HG03432 (cell line): ENCODE data around the gene LRRK1.

ENCODE experiments used
- ATAC-seq: cut with Tn5 transposase; IDR thresholded peaks from one replicate; pipeline ENCODE4 v1.9.1; 2021; ENCODE audit warnings: mild to moderate bottlenecking, moderate library complexity; ENCODE audit not compliant: unreplicated experiment

LRRK1 gene, protein sequence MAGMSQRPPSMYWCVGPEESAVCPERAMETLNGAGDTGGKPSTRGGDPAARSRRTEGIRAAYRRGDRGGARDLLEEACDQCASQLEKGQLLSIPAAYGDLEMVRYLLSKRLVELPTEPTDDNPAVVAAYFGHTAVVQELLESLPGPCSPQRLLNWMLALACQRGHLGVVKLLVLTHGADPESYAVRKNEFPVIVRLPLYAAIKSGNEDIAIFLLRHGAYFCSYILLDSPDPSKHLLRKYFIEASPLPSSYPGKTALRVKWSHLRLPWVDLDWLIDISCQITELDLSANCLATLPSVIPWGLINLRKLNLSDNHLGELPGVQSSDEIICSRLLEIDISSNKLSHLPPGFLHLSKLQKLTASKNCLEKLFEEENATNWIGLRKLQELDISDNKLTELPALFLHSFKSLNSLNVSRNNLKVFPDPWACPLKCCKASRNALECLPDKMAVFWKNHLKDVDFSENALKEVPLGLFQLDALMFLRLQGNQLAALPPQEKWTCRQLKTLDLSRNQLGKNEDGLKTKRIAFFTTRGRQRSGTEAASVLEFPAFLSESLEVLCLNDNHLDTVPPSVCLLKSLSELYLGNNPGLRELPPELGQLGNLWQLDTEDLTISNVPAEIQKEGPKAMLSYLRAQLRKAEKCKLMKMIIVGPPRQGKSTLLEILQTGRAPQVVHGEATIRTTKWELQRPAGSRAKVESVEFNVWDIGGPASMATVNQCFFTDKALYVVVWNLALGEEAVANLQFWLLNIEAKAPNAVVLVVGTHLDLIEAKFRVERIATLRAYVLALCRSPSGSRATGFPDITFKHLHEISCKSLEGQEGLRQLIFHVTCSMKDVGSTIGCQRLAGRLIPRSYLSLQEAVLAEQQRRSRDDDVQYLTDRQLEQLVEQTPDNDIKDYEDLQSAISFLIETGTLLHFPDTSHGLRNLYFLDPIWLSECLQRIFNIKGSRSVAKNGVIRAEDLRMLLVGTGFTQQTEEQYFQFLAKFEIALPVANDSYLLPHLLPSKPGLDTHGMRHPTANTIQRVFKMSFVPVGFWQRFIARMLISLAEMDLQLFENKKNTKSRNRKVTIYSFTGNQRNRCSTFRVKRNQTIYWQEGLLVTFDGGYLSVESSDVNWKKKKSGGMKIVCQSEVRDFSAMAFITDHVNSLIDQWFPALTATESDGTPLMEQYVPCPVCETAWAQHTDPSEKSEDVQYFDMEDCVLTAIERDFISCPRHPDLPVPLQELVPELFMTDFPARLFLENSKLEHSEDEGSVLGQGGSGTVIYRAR (N-terminal part only)

DNA sequence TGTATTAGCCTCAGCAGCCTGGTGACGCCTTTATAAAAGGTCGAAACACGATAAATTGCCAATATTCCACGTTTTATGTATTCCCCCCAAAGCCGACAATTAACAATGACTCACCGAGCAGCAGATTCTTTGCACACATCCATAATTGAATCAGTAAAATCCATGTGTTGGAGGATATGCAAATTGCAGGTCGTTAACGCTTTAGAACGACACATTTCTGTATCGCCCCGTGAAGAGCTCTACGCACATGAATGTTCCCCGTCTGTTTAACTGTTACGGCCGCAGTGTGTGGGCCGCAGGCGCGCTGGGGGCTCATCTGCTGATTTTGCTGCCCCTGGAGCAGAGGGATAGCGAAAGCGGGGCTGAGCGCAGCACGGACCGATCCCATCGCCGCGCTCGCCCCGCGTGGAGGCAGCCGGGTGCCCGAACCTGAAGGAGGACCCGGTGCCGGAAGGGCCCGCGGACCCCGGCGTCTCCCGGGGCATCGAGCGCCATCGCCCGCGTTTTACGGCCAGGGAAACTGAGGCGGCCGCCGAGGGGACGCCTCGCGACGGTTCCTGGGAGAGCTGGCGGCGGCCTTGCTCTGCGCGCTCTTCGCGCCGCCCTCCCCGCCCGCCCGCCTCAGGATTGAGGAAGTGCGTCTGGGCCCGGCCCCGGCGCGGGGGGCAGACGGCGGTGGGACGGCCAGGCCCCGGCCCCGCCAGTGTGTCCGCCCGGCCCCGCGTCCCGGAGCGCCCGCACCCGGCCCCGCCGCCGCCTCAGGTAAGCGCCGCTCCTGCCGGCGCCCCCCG, at the start of gene LRRK1:
TSS of gene LRRK1 (plus strand) at position 668 of the 791 bp plus-strand sequence. CDS start 5,276 bp downstream, outside the sequence.
- ATAC-seq = peak; percentile 30

- peak; percentile 70 for ATAC-seq
These were observed 46.0 kb upstream of the LRRK1 start for GRCh38 chr15:100873029-100873677.

- ATAC-seq = no peak
These were observed 43.7 kb upstream of the LRRK1 start for GRCh38 chr15:100875495-100875894.

DNA sequence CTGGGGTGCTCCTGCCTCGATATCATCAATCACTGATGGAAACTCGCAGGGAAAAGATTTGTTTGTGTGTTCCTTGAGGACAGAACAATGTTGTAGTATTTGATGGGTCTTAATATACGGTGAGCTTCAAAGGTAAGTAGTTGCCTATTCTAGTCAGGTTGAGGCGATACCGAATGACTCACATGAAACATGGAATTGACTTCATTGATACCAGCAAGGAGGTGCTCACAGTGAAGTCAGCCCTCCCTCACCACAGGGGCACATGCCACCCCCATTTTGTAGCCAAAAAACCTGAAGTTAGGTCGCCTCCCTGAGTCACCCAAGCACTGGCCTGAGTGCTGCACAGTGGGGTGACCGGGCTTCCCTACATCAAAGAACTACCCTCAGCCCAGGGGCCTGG, 43.2 kb upstream of the LRRK1 start:
- no peak for ATAC-seq

DNA sequence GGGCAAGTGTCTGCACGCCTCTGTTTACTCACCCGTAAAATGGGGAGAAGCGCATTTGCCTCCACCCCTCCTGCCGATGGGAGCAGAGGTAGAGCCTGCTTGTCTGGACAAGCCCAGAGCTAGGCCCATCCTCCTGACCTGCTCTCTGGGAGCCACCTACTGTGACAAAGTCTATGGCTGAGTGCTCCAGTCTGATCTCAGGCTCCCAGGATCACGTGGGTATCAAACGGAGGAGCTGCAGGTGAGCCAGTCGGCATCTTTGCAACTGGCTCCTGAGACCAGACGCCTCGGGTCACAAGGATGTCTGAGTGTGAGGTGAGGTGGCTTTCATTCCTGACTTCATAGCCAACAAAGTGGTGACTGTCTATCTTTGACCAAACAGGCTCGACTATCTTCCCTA, 41.6 kb upstream of the LRRK1 start:
- no peak for ATAC-seq

GRCh38 chr15:100878130-100878529, 41.0 kb upstream of the LRRK1 start:
- no peak for ATAC-seq

- no peak for ATAC-seq
These were observed 40.5 kb upstream of the LRRK1 start for GRCh38 chr15:100878648-100879047.

DNA sequence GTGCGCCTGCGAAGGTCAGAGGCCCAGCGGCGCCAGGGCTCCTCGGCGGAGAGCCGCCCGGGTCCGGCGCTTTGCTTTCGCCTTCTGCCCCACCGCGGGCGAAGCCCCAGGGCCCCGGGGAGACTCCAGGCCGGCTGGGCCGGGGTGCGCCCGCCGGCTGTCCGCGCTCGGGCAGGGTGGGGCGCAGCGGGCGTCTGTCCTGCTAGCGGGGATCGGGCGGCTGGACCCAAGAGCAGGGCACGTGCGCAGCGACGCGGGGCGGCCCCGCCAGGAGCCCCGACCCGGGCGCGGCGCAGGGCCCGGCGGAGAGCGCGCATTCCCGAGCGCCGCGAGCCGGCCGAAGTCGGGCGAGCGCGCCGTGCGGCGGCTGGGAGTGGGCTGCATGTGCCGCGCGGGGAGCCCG, 40.1 kb upstream of the LRRK1 start:
- ATAC-seq = peak; percentile 35

- ATAC-seq = peak; percentile 51
These were observed 39.6 kb upstream of the LRRK1 start, which contains the start of gene ALDH1A3 for GRCh38 chr15:100879464-100880138. TSS of gene ALDH1A3 (plus strand) at chr15:100879831. CDS start at chr15:100879908, 77 bp downstream.

DNA sequence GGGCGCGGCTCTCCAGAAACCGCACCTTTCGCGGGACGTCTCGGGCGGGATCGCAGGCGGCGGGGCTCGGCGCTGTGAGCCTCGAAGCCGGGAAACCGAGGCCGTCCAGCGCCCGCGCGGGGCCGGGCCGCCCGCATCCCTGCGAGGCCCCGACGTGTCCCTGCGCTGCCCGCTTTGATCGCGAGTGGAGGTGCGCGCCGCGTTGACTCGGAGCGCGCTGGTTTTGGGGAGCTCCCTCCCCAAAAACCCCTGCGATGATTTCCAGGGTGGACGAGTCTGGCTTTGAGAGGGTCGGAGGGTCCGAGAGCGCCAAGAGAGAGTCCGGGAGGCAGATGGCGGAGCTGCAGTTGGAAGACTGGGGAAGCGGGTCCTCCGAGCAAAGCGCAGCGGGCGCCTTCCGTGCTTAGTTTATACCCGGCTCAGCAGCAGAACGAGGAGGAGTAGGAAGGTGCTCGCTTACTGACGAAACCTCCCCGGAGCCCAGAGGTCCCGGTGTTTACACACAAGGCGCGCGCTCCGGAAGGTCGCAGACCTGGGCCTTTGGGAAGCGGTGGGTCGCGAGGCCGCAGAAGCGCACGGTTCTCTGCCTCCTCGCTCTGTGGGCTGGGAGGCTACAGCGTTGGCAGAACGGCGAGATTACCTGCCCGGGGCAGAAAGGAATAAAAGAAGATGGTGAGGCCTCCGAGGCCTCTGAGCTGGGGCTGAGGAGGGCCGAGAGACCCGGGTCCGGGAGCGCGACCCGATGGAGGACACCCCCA, 38.8 kb upstream of the LRRK1 start:
- no peak for ATAC-seq

DNA sequence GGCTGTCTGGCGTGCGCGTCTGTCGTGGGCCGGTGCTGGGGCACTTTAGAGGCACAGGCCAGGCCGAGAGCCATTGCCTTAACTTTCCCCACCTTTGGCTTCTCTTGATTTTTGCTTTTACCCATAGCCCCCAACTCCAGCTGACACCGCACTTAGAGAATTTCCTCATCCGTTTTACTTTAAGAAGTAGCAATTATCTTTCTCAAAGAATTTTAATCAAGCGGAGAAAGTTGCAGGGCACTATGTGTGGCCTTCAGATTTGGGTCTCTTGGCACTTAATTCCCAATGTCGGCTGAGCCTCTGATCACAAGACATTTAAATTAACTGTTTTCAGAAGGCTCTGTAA, 38.3 kb upstream of the LRRK1 start:
- ATAC-seq = no peak

DNA sequence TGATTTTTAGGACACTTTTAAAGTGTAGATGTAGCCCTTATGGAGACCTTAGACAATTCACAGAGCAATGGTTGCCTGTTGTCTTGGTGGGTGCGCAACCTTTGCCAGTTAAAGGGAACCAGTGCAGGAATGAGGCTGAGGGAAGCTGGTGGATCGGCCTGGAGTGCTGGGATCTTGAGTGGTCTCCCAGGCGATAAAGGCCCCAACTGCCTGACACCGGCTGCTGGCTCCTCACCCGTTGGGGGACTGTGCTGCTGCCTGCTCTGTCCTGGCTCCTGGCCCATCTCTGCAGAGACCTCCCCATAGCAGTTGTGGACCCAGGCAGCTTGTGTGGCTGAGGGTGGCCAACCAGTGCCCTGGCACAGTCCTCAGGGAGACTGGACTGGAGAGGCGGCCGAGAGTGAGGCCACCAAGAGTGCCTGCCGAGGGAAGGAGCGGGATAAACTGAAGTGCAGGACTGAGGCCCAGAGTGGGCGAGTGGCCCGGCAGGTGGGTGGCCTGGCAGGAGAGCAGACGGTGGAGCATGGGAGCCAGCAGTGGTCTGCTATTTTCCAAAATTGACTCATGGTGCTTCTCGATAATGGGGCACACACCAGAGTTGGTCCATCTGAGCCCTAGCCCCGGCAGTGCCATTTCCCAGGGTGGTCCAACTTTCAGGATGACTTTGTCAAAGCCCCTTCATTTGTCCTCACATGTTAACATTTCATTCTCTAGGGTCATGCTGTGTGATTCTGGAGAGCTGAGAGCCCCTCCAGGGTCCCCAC, 37.4 kb upstream of the LRRK1 start:
- no peak for ATAC-seq

GRCh38 chr15:100885116-100885515, 34.0 kb upstream of the LRRK1 start:
- ATAC-seq = no peak

DNA sequence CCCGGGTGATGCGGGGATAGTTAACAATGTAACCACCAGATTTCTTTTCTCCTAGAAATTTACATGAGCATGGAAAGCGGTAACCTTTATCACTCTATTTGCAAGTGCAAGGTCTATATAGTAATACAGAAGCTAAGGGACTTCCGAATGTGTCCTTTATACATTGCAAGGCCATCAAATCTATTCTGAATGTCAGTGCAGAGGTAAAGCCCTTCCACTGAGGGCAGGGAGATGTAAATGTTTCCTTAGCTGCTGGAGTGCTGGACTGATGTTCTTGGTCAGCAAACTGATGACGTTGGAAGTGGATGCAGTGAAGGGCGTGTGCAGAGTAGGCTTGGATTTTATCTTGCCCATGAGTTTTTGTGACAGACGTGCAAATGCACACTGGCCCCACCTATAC, 33.3 kb upstream of the LRRK1 start:
- ATAC-seq = no peak

DNA sequence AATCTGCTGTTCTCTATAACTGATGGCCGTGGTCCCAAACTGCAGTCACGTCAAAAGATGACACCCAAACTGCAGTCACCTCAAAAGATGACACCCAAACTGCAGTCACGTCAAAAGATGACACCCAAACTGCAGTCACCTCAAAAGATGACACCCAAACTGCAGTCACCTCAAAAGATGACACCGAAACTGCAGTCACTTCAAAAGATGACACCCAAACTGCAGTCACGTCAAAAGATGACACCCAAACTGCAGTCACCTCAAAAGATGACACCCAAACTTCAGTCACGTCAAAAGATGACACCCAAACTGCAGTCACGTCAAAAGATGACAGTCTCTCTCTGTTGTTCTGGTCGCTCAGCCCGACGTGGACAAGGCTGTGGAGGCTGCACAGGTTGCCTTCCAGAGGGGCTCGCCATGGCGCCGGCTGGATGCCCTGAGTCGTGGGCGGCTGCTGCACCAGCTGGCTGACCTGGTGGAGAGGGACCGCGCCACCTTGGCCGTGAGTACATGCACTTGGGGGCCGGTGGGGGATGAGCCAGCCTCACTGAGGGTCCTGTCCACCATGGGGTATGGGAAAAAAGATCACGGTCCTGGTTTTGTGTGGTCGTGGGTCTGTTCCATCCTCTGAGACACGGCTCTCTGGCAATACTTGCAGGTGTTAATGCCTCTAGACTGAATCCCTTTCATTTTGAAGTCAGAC, 31.8 kb upstream of the LRRK1 start:
- ATAC-seq = no peak

DNA sequence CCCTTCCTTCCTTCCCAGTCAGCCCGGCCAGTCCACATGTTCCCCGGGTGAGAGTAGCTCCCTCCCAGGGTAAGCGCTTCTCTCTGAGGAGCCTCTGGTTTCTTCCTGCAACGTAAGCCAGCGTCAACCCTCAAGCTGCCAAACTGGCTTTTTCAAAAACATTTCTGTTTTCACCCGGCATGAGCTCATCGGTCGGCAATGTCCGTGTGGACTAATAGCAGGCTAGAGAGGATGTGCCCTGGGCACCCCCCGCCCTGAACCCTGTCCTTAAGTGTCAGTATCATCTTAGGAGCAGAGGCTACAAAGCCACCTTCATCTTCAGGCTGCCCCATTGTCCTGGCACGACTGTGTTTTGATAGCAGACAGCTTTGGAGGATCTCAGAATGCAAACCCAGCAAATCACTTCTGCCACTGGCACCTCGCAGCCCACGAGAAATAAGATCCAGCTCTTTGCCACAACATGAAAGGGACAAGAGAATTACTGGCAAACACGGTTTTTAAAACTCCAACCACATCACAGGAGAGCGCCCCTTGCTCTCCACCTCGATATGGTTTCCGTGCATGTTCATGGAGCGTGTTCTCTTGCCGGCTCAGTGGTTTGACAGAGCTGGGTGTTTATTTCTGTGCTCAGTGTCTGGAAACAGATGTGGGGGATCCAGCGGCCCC, 29.6 kb upstream of the LRRK1 start:
- ATAC-seq = no peak
